A673 (cell line): ENCODE results near the gene WDR18. TPM values are rescaled to one million over a fixed set of nuclear protein-coding genes. Genes with fewer than 3 reads are reported as not detected.

ENCODE experiments used
- BruUV-seq: library from RNA; stranded (reverse); fragments of 400-500 nt; replicated peaks from 2 replicates; lab custom pipeline; 2021; lab: Mats Ljungman, UMichigan
- CTCF ChIA-PET: fragments of 300-600 bp; sonication (Branson Sonifier 250); formaldehyde crosslinking; loops from one replicate; lab custom pipeline; 2022; ENCODE audit warnings: antibody characterized with exemption; lab: Charles Lee
- POLR2A ChIA-PET: fragments of 300-600 bp; sonication (Branson Sonifier 250); formaldehyde crosslinking; loops from one replicate; lab custom pipeline; 2022; ENCODE audit warnings: antibody characterized with exemption; ENCODE audit not compliant: low non-redundant PET; lab: Charles Lee
- DNase-seq: peaks from one replicate; pipeline ENCODE4 v3.0.0-alpha.2; 2015; ENCODE audit warnings: low spot score
- H3K27ac ChIP-seq: fragments of 200-600 bp; sonication (generic); 2 replicates; pipeline ENCODE4 v1.5.1; 2016; ENCODE audit warnings: mixed run types, low read depth, mild to moderate bottlenecking, mixed read lengths, antibody characterized with exemption, low read length; ENCODE audit not compliant: poor library complexity, severe bottlenecking
- H3K27me3 ChIP-seq: fragments of 200-600 bp; sonication (generic); replicated peaks from 2 replicates; pipeline ENCODE4 v1.6.1; 2017; ENCODE audit warnings: mixed run types, low read depth, mild to moderate bottlenecking, mixed read lengths, antibody characterized with exemption, low read length; ENCODE audit not compliant: insufficient read depth, poor library complexity
- H3K36me3 ChIP-seq: fragments of 200-600 bp; sonication (generic); 2 replicates; pipeline ENCODE4 v1.6.1; 2016; ENCODE audit warnings: mixed run types, mild to moderate bottlenecking, mixed read lengths, antibody characterized with exemption, low read length; ENCODE audit not compliant: insufficient read depth, poor library complexity, severe bottlenecking
- H3K4me1 ChIP-seq: fragments of 200-600 bp; sonication (generic); 2 replicates; pipeline ENCODE4 v1.6.1; 2017; ENCODE audit warnings: mixed run types, mild to moderate bottlenecking, mixed read lengths, antibody characterized with exemption, low read length; ENCODE audit not compliant: insufficient read depth, poor library complexity, severe bottlenecking
- H3K4me3 ChIP-seq: fragments of 200-600 bp; sonication (generic); 2 replicates; pipeline ENCODE4 v1.5.1; 2016; ENCODE audit warnings: low read depth, mixed run types, mild to moderate bottlenecking, mixed read lengths, low read length; ENCODE audit not compliant: poor library complexity, severe bottlenecking
- H3K9me3 ChIP-seq: fragments of 200-600 bp; sonication (generic); 2 replicates; pipeline ENCODE4 v1.6.1; 2016; ENCODE audit warnings: mixed run types, low read depth, mild to moderate bottlenecking, mixed read lengths, antibody characterized with exemption, low read length; ENCODE audit not compliant: poor library complexity, severe bottlenecking
- EZH2 ChIP-seq: fragments of 200-600 bp; sonication (generic); IDR thresholded peaks from 2 replicates; pipeline ENCODE4 v1.6.1; 2017; ENCODE audit warnings: borderline replicate concordance, low read depth, mild to moderate bottlenecking, mixed read lengths, antibody characterized with exemption, low read length; ENCODE audit not compliant: poor library complexity, severe bottlenecking
- intact Hi-C: fragments of 100-400 bp; cut with micrococcal nuclease; formaldehyde crosslinking; loops from one replicate; pipeline ENCODE4 v1.10.0; 2022; ENCODE audit not compliant: unreplicated experiment
- total RNA-seq: library from RNA; stranded (reverse); gene quantifications from 2 replicates; pipeline ENCODE4 v1.2.3, GENCODE V29; 2021
- TF ChIP-seq, protein P1 (sequence below): fragments of 300-800, 200-600 bp; sonication (generic); conservative IDR thresholded peaks from 2 replicates; pipeline ENCODE4 v1.5.1; 2017; ENCODE audit warnings: low read depth, mild to moderate bottlenecking, antibody characterized with exemption, low read length, moderate library complexity, mixed read lengths

The WDR18 gene
- total RNA-seq, 1 experiment from 2014 or later, result 109 TPM

DNA sequence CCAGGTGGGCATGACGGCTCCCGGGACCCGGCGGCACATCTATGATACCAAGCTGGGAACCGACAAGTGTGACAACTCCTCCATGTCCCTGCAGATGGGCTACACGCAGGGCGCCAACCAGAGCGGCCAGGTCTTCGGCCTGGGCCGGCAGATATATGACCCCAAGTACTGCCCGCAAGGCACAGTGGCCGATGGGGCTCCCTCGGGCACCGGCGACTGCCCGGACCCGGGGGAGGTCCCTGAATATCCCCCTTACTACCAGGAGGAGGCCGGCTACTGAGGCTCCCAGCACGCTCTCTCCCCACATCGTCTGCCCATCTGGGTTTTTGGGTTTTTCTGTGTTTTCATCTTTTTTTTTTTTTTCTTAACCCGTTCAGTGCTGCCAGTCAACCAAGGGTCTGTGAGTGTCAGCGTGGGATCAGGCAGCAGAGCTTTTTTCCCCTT is 53.5 kb downstream of the WDR18 start:
- H3K9me3 ChIP-seq, result no peaks in the 10 kb centered on the region
- BruUV-seq, result no TSS peak
- POLR2A ChIA-PET, result no interaction called here
- peak overlapping the region; percentile 5 for H3K27ac ChIP-seq
- H3K36me3 ChIP-seq, result peaks cover 18% of the 10 kb centered on the region
- no peaks in the 10 kb centered on the region for H3K27me3 ChIP-seq
- DNase-seq, result no peak
- no peak overlapping the region for H3K4me3 ChIP-seq
- CTCF ChIA-PET, result no interaction called here
- intact Hi-C loops, result no loop called here
- TF ChIP-seq, protein P1, sequence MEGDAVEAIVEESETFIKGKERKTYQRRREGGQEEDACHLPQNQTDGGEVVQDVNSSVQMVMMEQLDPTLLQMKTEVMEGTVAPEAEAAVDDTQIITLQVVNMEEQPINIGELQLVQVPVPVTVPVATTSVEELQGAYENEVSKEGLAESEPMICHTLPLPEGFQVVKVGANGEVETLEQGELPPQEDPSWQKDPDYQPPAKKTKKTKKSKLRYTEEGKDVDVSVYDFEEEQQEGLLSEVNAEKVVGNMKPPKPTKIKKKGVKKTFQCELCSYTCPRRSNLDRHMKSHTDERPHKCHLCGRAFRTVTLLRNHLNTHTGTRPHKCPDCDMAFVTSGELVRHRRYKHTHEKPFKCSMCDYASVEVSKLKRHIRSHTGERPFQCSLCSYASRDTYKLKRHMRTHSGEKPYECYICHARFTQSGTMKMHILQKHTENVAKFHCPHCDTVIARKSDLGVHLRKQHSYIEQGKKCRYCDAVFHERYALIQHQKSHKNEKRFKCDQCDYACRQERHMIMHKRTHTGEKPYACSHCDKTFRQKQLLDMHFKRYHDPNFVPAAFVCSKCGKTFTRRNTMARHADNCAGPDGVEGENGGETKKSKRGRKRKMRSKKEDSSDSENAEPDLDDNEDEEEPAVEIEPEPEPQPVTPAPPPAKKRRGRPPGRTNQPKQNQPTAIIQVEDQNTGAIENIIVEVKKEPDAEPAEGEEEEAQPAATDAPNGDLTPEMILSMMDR, result no peak
- TF ChIP-seq EZH2, result no peak
- H3K4me1 ChIP-seq, result peaks cover 21% of the 10 kb centered on the region

DNA sequence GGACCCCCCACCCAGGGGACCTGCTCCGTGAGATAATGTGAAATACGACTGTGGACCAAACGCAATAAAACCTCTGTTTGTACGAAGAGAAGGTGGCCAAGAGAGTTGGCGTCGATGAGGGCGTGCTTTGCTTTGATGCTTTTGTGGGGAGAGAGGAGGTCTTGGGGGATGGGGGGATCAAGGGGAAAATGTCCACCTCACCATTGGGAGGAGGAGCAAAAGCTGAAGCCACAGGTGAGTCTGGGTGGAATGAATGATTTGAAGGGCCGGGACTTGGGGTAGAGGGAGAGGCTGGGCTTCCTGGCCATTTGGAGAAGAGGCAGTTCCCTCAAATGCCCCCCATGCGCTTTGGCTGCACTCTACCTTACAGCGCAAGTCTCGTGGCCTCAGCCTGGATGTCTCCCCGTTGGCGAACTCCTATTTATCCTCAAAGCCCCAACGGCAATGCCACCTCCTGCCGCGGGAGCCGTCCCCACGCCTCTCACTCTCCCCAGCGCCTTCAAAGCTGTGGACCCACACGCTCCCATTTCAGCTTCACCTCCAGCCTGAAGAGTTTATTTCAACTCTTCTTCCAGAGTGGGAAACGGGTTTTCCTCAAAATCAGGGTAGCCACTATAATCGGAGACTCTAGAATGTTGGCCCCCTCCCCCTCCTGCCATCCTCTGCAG is 55.0 kb downstream of the WDR18 start:
- peak overlapping the region; percentile 54 for H3K4me3 ChIP-seq
- peak overlapping the region; percentile 47 for H3K27ac ChIP-seq
- intact Hi-C loops, result no loop called here

DNA sequence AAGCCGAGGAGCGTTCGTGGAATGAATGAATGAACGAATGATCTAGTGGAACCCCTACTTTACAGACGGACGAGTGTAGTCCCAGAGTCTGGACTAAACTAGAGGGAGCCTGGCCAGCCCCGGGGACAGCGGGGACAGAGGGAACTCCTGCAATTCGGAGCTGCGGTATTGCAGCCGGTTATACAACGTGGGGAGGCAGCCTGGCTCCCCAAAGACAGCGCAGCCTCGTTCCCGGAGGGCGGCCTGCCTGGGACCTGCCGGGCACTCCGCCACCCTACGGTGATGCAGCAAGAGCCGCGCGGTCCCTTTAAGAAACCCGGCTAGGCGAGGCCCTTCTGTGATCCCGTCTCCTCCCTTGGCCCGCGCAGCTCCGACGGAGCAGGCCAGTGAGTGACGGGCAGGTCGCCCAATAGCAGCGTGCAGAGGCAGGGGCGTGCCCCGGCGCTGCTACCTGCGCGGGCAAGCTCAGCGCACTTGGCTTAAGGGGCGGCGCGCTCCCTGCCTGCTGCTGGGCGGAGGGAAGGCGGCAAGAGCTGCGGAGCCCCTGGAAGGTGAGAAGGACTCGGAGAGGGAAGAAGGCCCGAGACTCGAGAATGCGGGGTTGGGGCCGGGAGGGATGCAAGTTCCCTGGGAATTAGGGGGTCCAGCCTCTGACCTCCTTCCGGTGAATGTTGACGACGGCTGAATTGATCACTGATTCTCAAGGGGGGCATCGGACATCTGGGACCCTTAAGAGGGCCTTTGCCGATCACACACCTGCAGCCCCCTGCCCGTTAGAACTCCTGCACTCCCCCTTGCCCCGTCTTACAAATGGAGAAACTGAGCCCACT is 55.7 kb downstream of the WDR18 start, which contains the start of gene ABCA7:
Gene ABCA7 (plus strand): TSS at position 462 of the 830 bp plus-strand sequence. CDS start 1,255 bp downstream, outside the sequence.
- no peak for TF ChIP-seq EZH2
- TF ChIP-seq, protein P1, result no peak
- Histone ChIP-seq H3K27me3 (no peaks in the 10 kb centered on the region), H3K4me3 (peak within 1 kb of the TSS; percentile 54), H3K27ac (peak within 1 kb of the TSS; percentile 47), H3K9me3 (no peaks in the 10 kb centered on the region), H3K4me1 (peaks cover 31% of the 10 kb centered on the region), H3K36me3 (peaks cover 11% of the 10 kb centered on the region)
- CTCF ChIA-PET, result interaction anchor here (0.7 kb wide), 1 partner anchor 31 kb away, joined by 5 read pairs; no protein-coding TSS in a partner anchor
- peak; percentile 98 for DNase-seq
- intact Hi-C loops, result no loop called here
- POLR2A ChIA-PET, result interaction anchor here (0.5 to 1.2 kb wide), 2 partner anchors 10 to 14 kb away, joined by 4 to 8 read pairs; partner anchors contain the start of gene CNN2
- BruUV-seq, result no TSS peak

More for the DNA sequence above, 55.0 kb downstream of the WDR18 start:
- ChIA-PET POLR2A (interaction anchor here (1.2 kb wide), 1 partner anchor 13 kb away, joined by 4 read pairs; the partner anchor contains the start of gene CNN2), CTCF (interaction anchor here (0.7 kb wide), 1 partner anchor 32 kb away, joined by 5 read pairs; no protein-coding TSS in a partner anchor)
- TF ChIP-seq, protein P1, result no peak
- TF ChIP-seq EZH2, result no peak
- H3K27me3 ChIP-seq, result no peaks in the 10 kb centered on the region
- no peaks in the 10 kb centered on the region for H3K9me3 ChIP-seq
- no peak for DNase-seq
- BruUV-seq, result no TSS peak
- H3K36me3 ChIP-seq, result peaks cover 11% of the 10 kb centered on the region
- peaks cover 31% of the 10 kb centered on the region for H3K4me1 ChIP-seq
